ENCODE data around the gene CLDN3. TPM values are rescaled to one million over a fixed set of nuclear protein-coding genes. Genes with fewer than 3 reads are reported as not detected.
A peak's percentile ranks its signal among the peaks of the same experiment; 100 is the strongest.

The CLDN3 gene
- total RNA-seq, 2 donors from 2014 or later, result not detected

GRCh38 chr7:73742753-73743641 lies 27.1 kb downstream of the CLDN3 start:
- peaks cover 0 to 3% of the 10 kb centered on the region in 2 donors for H3K36me3 Mint-ChIP-seq
- ATAC-seq (no peak), DNase-seq (ENCODE audit: low spot score in 2 of 2) (no peak)
- no peaks in the 10 kb centered on the region for H3K9me3 Mint-ChIP-seq
- no peak overlapping the region for H3K27ac Mint-ChIP-seq

DNA sequence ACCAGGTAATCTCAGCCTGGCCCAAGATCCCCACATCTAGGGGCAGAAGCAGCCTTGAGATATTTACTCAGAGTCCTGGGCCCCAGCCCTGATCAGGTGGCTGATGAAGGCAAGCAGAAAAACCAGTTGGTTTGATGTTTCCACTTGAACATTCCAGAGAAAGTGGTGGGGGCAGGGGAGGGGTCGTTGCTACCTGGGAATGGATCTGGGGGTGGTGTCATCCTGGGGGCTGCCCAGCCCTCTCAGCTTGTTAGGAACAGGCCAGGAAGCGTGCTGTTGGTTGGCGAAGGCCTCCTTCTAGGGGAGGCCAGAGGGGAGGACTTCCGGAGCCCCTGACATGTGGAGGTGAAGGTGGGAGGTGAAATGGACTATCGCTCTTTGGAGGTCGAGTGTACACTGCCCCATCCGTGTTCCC lies 27.7 kb downstream of the CLDN3 start:
- Mint-ChIP-seq H3K36me3 (peaks cover 0 to 7% of the 10 kb centered on the region in 2 donors), H3K27ac (no peak overlapping the region), H3K9me3 (no peaks in the 10 kb centered on the region)
- no peak for ATAC-seq
- no peak for DNase-seq (ENCODE audit: low spot score in 2 of 2)

- no peaks in the 10 kb centered on the region for H3K9me3 Mint-ChIP-seq
- peaks cover 0 to 7% of the 10 kb centered on the region in 2 donors for H3K36me3 Mint-ChIP-seq
- ATAC-seq, result no peak
- no peak overlapping the region for H3K27ac Mint-ChIP-seq
- DNase-seq (ENCODE audit: low spot score in 2 of 2), result no peak
Measured at GRCh38 chr7:73741600-73741999, 28.5 kb downstream of the CLDN3 start.

- Mint-ChIP-seq H3K27ac (no peak overlapping the region), H3K9me3 (no peaks in the 10 kb centered on the region), H3K36me3 (peaks cover 0 to 7% of the 10 kb centered on the region in 2 donors)
- ATAC-seq (no peak), DNase-seq (ENCODE audit: low spot score in 2 of 2) (no peak)
Measured at GRCh38 chr7:73740771-73741170, 29.3 kb downstream of the CLDN3 start.

GRCh38 chr7:73740212-73740611 lies 29.9 kb downstream of the CLDN3 start:
- Mint-ChIP-seq H3K27ac (no peak overlapping the region), H3K36me3 (peaks cover 0 to 7% of the 10 kb centered on the region in 2 donors), H3K9me3 (no peaks in the 10 kb centered on the region)
- DNase-seq (ENCODE audit: low spot score in 2 of 2) (no peak), ATAC-seq (no peak)

DNA sequence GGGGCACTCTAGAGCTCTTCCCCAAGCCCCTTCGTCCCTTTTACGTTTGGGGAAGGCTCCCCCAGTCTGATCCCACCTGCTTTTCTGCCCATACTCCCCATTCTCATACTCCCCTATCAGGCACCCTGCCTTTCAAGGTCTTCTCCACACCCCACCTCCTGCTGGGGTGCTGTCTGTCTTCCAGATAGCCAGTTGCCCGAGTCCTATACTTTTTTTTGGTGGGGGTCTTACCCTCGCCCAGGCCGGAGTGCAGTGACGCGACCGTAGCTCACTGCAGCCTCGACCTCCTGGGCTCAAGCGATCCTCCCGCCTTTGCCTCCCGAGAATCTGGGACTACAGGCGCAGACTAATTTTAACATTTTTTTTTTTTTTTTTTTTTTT lies 30.7 kb downstream of the CLDN3 start:
- H3K27ac Mint-ChIP-seq, result peak overlapping the region; percentile 88 to 93
- ATAC-seq, result no peak

DNA sequence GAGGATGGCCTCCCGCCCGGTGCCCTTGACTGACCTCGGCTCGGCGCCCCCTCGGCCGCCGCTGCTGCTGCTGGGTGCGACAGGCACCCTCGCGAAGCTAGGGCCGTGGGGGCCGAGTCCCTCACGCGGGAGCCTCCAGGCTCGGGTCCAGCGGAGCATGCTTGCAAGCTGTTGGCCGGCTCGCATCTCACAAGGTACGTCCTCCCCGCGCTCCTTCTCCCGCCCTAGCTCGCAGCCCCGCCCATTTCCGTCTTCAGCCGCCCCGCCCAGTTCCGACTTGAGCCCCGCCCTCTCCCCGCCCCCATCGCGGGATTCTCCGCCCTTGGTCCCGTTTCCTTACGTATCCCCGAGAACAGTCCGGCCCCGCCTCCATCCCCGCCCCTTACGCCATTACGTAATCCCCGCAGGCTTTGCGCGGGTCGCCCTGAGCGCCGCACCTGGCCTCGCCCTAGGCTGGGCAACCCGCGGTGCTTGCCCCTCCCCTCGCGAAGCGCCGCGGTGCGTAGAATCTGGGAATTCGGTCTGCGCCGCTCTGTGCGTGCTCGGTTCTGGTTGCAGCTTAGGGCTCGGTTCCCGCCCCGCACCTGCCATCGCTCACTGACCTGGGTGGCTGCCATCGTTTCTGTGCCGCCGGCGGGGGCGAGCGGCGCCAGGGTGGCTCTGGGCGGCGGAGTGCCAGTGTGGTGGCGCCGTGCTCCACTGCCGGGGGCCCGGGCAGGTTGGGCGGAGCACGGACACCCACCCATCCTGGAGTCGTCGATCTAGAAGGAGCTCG lies 31.3 kb downstream of the CLDN3 start, which contains the start of gene ABHD11:
TSS of gene ABHD11 (minus strand) at position 191 of the 775 bp plus-strand sequence. CDS start at position 159, 32 bp downstream.
- DNase-seq (ENCODE audit: low spot score in 2 of 2) (peak; percentile 96 to 98), ATAC-seq (peak; percentile 91 to 94)
- Mint-ChIP-seq H3K9me3 (no peaks in the 10 kb centered on the region), H3K36me3 (peaks cover 0 to 7% of the 10 kb centered on the region in 2 donors), H3K27ac (peak within 1 kb of the TSS; percentile 88 to 98)

More for the DNA sequence above, 30.7 kb downstream of the CLDN3 start:
- no peak for DNase-seq (ENCODE audit: low spot score in 2 of 2)
- peaks cover 0 to 7% of the 10 kb centered on the region in 2 donors for H3K36me3 Mint-ChIP-seq
- H3K9me3 Mint-ChIP-seq, result no peaks in the 10 kb centered on the region

DNA sequence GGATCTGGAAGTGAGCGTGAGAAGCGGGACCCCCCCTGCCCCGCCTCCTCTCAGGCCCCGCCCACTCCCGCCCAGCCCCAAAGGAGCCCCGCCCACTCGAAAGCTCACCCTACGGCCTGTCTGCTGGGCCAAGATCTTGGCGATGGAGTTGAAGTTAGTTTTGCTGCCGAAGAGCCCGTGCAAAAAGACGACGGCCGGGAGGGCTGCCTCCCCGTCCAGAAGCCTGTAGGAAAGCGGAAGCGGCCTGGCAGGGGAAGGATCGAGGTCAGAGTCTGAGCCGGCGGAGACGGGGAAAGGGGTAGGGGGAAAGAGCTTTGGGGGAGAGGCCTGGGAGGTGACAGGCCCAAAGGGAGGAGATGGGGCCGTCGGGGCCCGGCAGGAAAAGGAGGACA lies 31.9 kb downstream of the CLDN3 start:
- Mint-ChIP-seq H3K36me3 (peaks cover 0 to 7% of the 10 kb centered on the region in 2 donors), H3K27ac (peak overlapping the region; percentile 88 to 98), H3K9me3 (no peaks in the 10 kb centered on the region)
- DNase-seq (ENCODE audit: low spot score in 2 of 2) (peak in 1 of 2 donors; percentile 61), ATAC-seq (peak; percentile 7 to 24)

DNA sequence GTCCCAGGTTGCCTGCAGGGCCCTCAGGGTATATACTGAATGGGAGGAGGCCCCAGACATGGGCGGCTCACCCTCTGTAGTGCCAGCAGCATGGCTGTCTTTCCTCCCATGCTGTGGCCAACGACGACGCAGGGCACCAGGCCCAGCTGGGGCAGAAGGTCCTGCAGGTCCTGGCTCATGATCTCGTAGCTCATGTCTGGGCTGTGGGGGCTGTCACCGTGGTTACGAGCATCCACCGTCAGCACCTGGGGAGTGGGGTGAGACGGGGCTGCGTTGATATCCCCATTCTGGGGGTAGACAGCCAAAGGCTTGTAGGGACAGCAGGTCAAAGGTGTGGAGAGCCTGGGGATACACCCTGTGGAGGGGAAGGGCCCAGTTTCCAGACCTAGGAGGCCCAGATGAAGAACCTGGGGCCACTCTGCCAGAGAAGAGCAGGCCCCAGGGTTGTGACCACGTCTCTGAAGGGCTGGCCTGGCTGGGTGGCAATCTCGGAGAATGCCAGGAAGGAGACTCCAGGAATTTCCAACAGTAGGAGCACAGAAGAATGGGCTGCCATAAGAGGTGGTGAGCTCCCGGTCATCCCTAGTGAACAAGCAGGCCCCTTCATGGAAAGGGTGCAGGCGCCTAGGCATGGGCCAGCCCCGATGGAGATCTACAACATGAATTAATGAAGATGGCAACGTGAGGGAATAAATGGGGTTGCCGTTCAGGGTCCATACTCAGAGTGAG lies 32.4 kb downstream of the CLDN3 start:
- Mint-ChIP-seq H3K9me3 (no peaks in the 10 kb centered on the region), H3K36me3 (peaks cover 0 to 7% of the 10 kb centered on the region in 2 donors), H3K27ac (peak overlapping the region; percentile 88 to 98)
- no peak for DNase-seq (ENCODE audit: low spot score in 2 of 2)
- no peak for ATAC-seq

GRCh38 chr7:73736885-73737284 lies 33.2 kb downstream of the CLDN3 start:
- H3K9me3 Mint-ChIP-seq, result no peaks in the 10 kb centered on the region
- DNase-seq (ENCODE audit: low spot score in 2 of 2), result no peak
- ATAC-seq, result no peak
- peaks cover 0 to 7% of the 10 kb centered on the region in 2 donors for H3K36me3 Mint-ChIP-seq
- H3K27ac Mint-ChIP-seq, result peak overlapping the region in 1 of 2 donors; percentile 88

DNA sequence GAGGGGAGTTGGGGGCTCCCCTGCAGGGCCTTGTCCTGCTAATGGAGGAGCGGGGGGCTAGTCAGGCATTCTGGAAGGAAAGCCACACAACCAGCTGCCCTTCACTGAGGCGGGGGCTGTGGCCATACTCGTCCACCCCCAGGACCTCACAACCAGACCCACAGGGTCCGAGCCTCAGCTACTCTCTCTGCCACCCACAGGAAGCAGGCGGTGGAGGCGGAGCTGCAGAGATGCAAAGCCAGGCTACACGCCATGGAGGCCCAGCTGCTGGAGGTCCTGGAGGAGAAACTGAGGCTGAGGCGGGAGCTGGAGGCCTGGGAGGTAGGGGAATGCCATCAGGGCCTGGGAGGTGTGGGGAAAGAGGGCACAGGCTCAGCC lies 34.6 kb downstream of the CLDN3 start:
- DNase-seq (ENCODE audit: low spot score in 2 of 2), result no peak
- Mint-ChIP-seq H3K9me3 (no peaks in the 10 kb centered on the region), H3K27ac (peak overlapping the region; percentile 61 to 74), H3K36me3 (peaks cover 0 to 7% of the 10 kb centered on the region in 2 donors)
- no peak for ATAC-seq

GRCh38 chr7:73734619-73735527 lies 35.2 kb downstream of the CLDN3 start:
- peak; percentile 51 to 57 for ATAC-seq
- no peaks in the 10 kb centered on the region for H3K9me3 Mint-ChIP-seq
- H3K36me3 Mint-ChIP-seq, result peaks cover 0 to 7% of the 10 kb centered on the region in 2 donors
- H3K27ac Mint-ChIP-seq, result peak overlapping the region; percentile 22 to 61
- DNase-seq (ENCODE audit: low spot score in 2 of 2), result peak; percentile 77 to 87

- no peaks in the 10 kb centered on the region for H3K9me3 Mint-ChIP-seq
- no peak for DNase-seq (ENCODE audit: low spot score in 2 of 2)
- H3K27ac Mint-ChIP-seq, result no peak overlapping the region
- no peak for ATAC-seq
- H3K36me3 Mint-ChIP-seq, result no peaks in the 10 kb centered on the region
Measured at GRCh38 chr7:73732397-73732796, 37.7 kb downstream of the CLDN3 start.

DNA sequence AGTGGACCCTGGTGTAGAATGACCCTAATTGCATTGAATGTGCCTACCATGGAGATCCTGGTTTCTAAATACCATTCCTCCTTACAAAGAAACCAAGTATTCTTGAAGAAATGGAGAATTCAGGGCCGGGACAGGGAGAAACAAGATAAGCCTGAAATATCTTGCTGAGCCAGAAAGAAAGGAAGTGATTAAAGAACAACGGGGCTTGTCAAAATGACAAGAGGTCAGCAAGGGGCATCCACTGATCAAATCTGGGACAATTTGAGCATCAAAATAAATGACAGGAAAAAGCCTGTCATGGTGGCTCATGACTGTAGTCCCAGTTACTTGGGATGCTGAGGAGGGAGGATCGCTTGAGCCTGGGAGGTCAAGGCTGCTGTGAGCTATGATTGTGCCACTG lies 39.6 kb downstream of the CLDN3 start:
- DNase-seq (ENCODE audit: low spot score in 2 of 2), result no peak
- ATAC-seq, result no peak
- H3K9me3 Mint-ChIP-seq, result no peaks in the 10 kb centered on the region
- no peaks in the 10 kb centered on the region for H3K36me3 Mint-ChIP-seq
- H3K27ac Mint-ChIP-seq, result no peak overlapping the region

GRCh38 chr7:73728551-73728950 lies 41.5 kb downstream of the CLDN3 start:
- H3K36me3 Mint-ChIP-seq, result no peaks in the 10 kb centered on the region
- ATAC-seq (no peak), DNase-seq (ENCODE audit: low spot score in 2 of 2) (no peak)
- no peak overlapping the region for H3K27ac Mint-ChIP-seq
- H3K9me3 Mint-ChIP-seq, result no peaks in the 10 kb centered on the region

GRCh38 chr7:73727952-73728351 lies 42.1 kb downstream of the CLDN3 start:
- DNase-seq (ENCODE audit: low spot score in 2 of 2), result no peak
- ATAC-seq, result no peak

More at GRCh38 chr7:73727952-73728351, 42.1 kb downstream of the CLDN3 start:
- H3K27ac Mint-ChIP-seq, result no peak overlapping the region
- no peaks in the 10 kb centered on the region for H3K9me3 Mint-ChIP-seq
- no peaks in the 10 kb centered on the region for H3K36me3 Mint-ChIP-seq

Measured in activated naive CD4-positive, alpha-beta T cell treated with anti-CD3 and anti-CD28 coated beads, Interleukin-2, amount 50 U/mL, for 72 hours (primary cell).